GM18868 (cell line): ENCODE measurements around the gene SHISA7.

Experiments
- ATAC-seq: cut with Tn5 transposase; IDR thresholded peaks from one replicate; pipeline ENCODE4 v1.9.1; 2021; ENCODE audit warnings: mild to moderate bottlenecking, moderate library complexity; ENCODE audit not compliant: unreplicated experiment

SHISA7 gene

DNA sequence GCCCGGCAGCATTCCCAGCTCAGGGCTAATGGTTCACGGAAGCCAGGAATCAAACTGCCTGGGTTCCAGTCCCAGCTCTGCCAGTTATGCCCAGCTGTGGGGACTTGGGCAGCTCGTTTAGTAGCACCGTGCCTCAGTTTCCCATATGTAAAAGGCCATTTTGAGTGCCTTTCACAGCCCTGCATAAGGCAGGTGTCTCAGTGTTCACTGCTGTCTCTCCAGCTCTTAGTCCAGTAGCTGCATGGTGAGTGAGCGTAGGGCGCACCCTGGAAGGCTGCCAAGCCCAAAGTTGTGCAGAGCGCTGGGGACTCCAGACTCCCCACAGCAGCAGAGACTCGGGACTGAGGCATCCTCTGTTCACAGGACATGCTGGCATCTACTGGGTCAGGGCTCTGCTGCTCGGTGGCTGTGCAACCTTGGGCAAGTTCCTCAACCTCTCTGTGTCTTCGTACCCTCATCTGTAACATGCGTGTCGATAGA lies 51.9 kb downstream of the SHISA7 start:
- ATAC-seq, result no peak

GRCh38 chr19:55390461-55390880 lies 52.6 kb downstream of the SHISA7 start:
- ATAC-seq, result no peak

DNA sequence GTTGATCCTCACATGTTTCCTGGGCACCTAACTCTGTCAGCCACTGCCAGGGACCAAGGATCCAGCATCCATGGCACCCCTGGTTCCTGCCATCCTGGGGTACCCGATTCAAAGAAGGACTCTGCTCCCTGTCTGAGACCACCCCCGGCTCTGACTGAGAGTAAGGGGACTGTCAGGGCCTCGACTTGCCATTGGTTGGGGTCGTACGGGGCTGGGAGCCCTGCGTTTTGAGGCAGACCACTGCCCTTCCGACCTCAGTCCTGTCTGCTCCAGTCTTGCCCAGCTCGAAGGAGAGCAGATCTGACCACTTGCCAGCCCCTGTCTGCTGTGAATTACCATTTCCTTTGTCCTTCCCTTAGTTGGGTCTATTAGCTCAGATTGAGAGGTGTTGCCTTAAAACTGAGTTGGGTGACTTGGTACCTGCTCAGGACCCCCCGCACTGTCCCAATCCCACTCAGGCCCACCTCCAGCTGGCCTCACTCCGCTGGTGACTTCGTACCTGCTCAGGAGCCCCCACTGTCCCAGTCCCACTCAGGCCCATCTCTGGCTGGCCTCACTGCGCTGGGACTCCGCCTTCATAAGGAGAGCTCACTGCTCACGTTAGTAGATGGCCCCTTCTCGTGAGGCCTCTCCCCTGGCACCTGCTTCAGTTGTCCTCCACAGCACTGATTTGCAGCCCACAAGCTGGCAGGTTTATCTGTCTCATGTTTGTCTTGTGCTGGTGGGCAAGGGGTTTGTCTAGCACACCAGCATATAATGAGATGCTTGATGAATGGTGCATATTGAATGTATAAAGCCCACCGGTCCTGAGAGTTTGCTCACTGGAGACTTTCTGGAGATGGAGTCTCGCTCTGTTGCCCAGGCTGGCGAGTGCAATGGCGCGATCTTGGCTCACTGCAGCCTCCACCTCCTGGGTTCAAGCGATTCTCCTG lies 53.4 kb downstream of the SHISA7 start:
- ATAC-seq, result no peak

GRCh38 chr19:55387736-55388497 lies 55.2 kb downstream of the SHISA7 start:
- no peak for ATAC-seq

DNA sequence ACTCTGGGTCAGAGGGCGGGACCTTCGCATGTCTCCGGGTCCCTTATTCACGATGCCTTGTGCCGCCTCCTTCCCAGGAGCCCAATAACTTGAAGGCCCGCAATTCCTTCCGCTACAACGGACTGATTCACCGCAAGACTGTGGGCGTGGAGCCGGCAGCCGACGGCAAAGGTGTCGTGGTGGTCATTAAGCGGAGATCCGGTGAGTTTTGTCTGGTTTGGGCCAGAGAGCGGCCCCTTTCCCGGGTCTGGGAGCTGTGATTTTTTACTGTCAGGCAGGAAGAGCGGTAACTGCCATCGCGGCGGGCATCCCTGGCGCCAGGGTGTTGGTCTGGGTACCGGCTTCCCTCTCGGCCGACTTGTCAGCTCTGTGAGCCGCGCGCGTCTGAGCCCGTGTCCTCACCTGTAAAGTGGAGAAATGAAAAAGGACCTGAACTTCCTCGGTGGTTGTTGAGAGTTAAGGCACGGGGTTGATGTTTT lies 56.6 kb downstream of the SHISA7 start:
- no peak for ATAC-seq

GRCh38 chr19:55385724-55386492 lies 57.2 kb downstream of the SHISA7 start, which contains the start of gene RPL28:
RPL28 (plus strand) TSS chr19:55385932; CDS start chr19:55386358, 426 bp downstream.
- peak; percentile 69 for ATAC-seq

DNA sequence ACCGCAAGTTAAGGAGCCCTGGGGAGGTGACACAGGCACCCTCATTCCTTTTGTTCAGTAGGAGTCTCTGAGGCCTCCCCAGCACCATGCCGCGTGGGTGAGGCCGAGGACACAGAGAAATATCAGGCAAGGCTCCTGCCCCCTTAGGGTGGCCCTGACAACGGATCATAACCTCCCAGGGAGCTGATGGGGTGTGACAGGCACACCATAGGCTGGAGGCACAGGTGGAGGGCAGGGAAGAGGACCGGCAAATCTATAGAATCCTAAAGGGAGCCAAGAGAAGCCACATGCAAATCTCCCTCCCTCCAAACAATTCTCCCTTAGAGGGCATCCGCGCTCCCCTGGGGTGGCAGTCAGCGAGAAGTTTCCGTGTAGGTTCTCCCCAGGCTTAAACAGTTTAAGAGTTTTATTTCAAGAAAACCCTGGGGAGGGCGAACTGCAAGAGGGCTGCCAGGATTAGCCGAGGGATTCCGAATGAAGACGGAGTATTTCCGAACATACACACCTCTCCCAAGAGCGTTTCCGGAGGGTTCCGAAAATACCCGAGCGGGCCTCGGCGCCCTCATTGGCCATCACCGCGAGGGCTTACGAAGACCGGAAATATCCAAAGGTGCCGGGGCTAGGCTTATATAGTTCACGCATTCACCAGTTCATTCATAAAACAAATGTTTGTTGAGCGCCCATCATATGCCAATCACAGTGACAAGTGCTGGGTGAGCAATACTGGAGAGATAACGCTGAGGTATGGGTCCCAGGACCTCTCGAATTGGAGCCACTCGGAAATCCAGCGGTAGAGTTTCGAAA lies 58.0 kb downstream of the SHISA7 start:
- peak; percentile 56 for ATAC-seq

DNA sequence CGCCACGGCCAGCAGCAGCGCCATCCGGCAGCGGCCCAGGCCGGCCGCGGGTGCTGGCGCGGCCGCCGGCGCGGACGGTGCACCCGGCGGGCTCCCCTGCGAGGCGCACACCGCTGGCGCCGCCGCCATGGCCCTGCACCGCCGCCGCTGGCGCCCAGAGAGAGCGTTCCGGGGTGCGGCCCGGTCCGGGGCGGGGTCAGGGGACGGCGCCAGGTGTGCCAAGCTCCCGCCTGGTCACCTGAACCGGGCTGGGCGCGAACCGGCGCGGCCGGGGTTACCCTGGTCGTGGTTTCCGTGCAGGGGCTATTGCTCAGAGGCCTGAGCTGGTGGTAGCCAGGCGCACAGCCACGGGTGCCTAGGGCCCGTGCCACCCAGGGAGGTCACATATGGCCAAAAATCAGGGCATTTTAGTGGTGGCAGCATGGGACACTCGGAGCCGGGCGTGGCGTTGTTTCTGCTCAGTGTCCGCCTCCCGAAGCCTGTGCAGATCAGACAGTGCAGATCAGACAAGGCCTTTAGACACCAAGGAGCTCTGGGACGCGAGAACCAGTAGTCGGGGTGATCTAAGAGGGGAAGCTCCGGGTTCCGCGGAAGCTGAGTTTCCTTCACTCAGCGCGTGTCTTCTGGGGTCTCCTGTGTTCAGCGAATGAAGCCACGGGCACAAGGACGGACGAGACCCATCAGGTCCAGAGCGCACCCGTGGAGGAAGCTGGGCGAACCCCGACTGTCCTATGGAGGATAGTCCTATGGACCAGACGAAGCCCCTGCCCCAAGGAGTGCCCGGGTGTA lies 58.8 kb downstream of the SHISA7 start, which contains the start of gene TMEM238:
Gene TMEM238 (minus strand): TSS at position 162 of the 789 bp plus-strand sequence. CDS start 33 bp downstream, at position 129.
- no peak for ATAC-seq

DNA sequence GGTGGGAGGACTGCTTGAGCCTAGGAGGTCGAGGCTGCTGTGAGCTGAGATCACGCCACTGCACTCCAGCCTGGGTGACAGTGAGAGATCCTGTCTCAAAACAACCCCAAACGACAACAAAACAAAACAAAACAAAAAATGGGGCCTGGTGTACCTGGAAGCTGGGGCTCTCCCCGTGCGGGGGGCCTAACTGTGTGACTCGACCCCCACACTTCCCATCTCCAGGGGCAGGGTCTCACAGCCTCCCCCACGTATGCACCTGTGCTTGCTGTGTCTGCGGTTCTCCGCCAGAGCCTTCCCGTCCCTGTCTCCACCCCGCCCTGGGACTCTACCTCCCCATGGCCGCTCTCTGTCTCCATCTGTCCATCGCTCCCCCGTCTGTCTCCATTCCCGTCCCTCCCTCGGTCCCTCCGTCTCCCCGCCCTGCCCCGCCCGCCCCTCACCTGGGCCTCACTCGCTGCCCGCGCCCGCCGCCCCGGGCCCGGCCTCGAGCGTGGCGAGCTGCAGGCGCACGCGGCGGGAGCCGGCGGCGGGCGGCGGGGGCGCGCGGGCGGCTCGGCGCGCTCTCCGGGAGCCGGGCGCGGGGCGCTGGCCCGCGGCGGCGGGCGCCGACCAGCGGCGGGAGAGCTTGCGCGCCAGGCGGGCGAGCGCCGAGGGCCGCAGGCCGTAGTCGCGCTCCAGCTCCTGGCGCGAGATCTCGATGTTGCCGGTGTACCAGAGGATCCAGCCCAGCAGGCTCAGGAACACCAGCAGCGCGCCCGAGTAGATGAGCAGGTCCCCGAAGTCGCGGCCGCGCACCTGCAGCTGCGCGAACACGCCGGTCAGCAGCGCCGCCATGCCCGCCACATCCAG lies 59.6 kb downstream of the SHISA7 start:
- no peak for ATAC-seq

DNA sequence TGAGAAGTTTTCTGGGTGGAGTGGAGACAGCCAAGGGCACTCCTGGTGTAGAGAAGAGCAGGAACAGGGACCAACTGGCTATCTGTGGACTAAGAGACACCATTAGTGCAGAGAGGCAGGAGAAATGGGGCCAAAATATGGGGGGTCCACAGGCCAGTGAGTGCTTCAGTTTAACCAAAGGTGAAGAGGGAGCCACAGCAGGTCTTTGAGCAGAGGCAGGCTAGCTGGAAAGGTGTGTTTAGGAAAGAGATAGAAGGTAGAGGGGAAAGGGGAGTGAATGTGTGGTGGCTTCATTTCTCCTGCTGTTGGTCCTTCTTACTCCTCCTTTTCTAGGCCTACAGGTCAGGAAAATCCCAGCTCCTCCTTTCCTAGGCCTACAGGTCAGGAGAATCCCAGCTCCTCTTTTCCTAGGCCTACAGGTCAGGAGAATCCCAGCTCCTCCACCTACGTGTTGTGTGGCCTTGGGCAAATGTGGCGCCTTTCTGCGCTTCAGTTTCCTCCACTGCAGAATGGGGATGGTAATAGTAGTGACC lies 60.5 kb downstream of the SHISA7 start:
- no peak for ATAC-seq

DNA sequence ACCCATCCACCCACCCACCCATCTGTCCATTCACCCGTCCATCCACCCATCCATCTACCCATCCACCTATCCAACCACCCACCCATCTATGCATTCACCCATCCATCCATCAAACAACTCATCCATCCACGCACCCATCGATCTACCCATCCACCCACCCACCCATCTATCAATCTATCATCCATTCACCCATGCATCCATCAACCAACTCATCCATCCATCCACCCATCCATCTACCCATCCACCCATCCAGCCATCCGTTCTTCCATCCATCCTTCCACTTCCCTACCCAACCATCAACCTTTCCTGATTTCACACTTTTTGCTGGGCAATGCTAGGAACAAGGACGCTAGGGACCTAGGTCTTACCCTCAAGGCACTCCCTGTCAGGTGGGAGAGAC lies 61.1 kb downstream of the SHISA7 start:
- ATAC-seq, result no peak

- ATAC-seq, result no peak
Measured at GRCh38 chr19:55379174-55379573, 63.9 kb downstream of the SHISA7 start.
